DOHH2 (cell line): ENCODE results near the gene PTER.

Experiments
- EZH2phosphoT487 ChIP-seq: fragments of 200-600 bp; sonication (generic); IDR thresholded peaks from 2 replicates; pipeline ENCODE4 v1.6.1; 2017; ENCODE audit warnings: borderline replicate concordance, mild to moderate bottlenecking, antibody characterized with exemption, low read length, moderate library complexity, mixed read lengths
- TF ChIP-seq, protein P1 (sequence below): fragments of 200-600 bp; sonication (generic); IDR thresholded peaks from one replicate; pipeline ENCODE4 v1.5.1; 2014; ENCODE audit warnings: antibody characterized with exemption, mild to moderate bottlenecking, low read depth, low read length; ENCODE audit not compliant: poor library complexity, severe bottlenecking

DNA sequence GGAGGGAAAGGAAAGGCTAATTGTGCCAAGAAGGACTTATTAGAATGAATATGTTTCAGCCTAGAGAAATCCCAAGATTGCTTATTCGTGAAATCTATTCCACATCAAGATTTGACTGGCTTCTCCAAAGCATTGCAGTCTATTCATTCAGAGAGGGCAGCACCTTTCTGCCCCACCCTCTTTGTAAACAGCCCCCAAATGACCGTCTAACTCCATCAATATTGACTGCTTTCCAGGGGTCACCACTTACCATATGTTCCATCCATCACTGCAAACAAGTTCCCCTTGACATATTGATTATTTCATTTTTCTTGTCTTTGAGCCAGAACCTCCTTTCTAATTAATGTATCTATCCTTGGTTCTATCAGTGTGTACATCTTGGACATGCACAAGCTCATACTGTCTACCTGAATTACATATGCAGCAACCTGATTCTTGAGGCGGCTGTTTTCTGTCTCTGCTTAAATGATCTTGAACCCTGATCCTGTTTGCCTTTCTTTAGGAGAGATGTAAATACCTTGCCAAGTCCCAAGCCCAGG is 44.2 kb upstream of the PTER start:
- TF ChIP-seq, protein P1, sequence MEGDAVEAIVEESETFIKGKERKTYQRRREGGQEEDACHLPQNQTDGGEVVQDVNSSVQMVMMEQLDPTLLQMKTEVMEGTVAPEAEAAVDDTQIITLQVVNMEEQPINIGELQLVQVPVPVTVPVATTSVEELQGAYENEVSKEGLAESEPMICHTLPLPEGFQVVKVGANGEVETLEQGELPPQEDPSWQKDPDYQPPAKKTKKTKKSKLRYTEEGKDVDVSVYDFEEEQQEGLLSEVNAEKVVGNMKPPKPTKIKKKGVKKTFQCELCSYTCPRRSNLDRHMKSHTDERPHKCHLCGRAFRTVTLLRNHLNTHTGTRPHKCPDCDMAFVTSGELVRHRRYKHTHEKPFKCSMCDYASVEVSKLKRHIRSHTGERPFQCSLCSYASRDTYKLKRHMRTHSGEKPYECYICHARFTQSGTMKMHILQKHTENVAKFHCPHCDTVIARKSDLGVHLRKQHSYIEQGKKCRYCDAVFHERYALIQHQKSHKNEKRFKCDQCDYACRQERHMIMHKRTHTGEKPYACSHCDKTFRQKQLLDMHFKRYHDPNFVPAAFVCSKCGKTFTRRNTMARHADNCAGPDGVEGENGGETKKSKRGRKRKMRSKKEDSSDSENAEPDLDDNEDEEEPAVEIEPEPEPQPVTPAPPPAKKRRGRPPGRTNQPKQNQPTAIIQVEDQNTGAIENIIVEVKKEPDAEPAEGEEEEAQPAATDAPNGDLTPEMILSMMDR = no peak
- TF ChIP-seq EZH2phosphoT487 = no peak
